ENCODE measurements around the gene CALHM2. TPM values are rescaled to one million over a fixed set of nuclear protein-coding genes. Genes with fewer than 3 reads are reported as not detected.

Gene CALHM2
- total RNA-seq, 2 donors from 2014 or later, result 23.8 to 57.7 TPM

DNA sequence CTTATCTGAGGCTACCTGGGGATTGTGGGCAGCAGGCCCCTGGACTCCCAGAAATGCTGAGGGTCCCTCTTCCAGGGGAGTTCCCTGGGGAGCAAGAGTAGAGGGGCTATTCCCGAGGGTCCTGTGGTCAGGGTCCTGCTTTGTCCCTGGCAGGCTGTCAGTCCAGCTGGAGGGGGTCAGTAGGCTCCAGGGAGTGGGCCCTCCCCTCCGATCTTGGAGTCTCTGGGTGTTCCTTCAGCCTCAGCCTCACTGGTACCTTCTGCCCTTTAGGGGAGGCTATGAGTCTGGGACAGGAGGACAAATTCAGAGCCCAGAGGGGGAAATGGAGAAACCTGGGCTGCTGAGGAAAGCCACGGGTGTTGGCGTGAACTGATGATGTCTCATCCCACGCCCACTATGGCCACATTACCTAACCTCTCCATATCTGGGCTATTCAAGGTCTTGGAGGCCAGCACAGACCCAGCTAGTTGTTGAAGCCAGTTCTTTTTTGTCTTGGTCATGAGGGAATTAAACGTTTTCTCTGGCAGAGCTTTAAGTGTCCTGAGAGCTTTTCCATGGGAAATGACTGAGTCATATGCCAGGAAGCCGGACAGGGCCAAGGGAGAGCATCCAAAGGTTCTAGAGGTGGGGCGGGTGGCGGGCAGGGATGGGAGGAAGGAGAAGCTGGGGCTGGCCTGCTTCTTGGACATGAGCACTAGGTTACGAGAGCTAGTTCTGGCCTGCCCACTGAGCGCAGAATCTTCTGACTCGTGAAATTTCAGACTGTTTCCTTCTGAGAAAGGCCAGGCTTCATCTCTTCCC, 6.2 kb downstream of the CALHM2 start:
- H3K4me1 ChIP-seq, result peaks cover 0 to 88% of the 10 kb centered on the region in 2 donors
- TF ChIP-seq, protein P1, sequence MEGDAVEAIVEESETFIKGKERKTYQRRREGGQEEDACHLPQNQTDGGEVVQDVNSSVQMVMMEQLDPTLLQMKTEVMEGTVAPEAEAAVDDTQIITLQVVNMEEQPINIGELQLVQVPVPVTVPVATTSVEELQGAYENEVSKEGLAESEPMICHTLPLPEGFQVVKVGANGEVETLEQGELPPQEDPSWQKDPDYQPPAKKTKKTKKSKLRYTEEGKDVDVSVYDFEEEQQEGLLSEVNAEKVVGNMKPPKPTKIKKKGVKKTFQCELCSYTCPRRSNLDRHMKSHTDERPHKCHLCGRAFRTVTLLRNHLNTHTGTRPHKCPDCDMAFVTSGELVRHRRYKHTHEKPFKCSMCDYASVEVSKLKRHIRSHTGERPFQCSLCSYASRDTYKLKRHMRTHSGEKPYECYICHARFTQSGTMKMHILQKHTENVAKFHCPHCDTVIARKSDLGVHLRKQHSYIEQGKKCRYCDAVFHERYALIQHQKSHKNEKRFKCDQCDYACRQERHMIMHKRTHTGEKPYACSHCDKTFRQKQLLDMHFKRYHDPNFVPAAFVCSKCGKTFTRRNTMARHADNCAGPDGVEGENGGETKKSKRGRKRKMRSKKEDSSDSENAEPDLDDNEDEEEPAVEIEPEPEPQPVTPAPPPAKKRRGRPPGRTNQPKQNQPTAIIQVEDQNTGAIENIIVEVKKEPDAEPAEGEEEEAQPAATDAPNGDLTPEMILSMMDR (IDR thresholded peaks at IDR 0.05), result no peak
- peak; percentile 91 for DNase-seq (ENCODE audit: low spot score)

DNA sequence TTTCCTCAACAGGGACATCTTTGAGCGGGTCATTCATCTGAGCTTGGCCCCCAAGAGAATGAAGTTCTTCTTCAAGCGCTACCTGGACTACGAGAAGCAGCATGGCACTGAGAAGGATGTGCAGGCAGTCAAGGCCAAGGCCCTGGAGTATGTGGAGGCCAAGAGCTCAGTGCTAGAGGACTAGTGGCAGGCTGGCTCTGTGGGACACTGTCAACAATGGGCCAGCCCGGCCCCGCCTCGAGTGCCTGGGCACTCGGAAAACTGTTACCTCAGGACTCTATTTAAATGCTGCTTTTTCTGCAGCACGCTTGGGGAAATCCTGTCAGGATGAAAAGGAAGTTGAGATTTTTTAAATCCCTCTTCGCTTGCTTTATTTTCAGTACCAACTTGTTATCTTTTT, 6.8 kb downstream of the CALHM2 start:
- no peaks in the 10 kb centered on the region for H3K9me3 ChIP-seq
- H3K27ac ChIP-seq, result peak overlapping the region; percentile 88 to 93
- peaks cover 79% of the 10 kb centered on the region for H3K36me3 ChIP-seq
- peaks cover 0 to 84% of the 10 kb centered on the region in 2 donors for H3K4me1 ChIP-seq
- H3K27me3 ChIP-seq, result no peaks in the 10 kb centered on the region
- TF ChIP-seq, protein P1 (IDR thresholded peaks at IDR 0.05), result no peak
- H3K4me3 ChIP-seq, result no peak overlapping the region
- DNase-seq (ENCODE audit: low spot score), result no peak

More for the DNA sequence above, 6.2 kb downstream of the CALHM2 start:
- Histone ChIP-seq H3K27ac (peak overlapping the region; percentile 88 to 93), H3K36me3 (peaks cover 73% of the 10 kb centered on the region), H3K27me3 (no peaks in the 10 kb centered on the region), H3K4me3 (no peak overlapping the region), H3K9me3 (no peaks in the 10 kb centered on the region)

DNA sequence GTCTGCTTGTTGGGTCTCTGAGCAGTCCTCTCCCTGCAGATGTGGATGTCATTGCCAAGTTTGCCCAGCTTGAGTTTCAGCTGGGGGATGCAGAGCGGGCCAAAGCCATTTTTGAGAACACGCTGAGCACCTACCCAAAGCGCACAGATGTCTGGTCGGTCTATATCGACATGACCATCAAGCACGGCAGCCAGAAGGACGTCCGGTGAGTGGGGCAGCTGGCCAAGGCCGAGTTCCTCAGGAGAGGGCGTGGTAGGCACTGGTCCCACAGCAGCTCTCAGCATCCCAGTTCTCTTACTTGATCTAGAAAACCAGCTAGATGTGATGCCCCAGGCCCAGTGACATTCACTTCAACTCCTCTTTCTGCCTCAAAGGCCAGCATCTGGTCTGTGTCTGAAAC, 7.7 kb downstream of the CALHM2 start:
- no peak for DNase-seq (ENCODE audit: low spot score)
- H3K27ac ChIP-seq, result peak overlapping the region in 1 of 2 donors; percentile 93

DNA sequence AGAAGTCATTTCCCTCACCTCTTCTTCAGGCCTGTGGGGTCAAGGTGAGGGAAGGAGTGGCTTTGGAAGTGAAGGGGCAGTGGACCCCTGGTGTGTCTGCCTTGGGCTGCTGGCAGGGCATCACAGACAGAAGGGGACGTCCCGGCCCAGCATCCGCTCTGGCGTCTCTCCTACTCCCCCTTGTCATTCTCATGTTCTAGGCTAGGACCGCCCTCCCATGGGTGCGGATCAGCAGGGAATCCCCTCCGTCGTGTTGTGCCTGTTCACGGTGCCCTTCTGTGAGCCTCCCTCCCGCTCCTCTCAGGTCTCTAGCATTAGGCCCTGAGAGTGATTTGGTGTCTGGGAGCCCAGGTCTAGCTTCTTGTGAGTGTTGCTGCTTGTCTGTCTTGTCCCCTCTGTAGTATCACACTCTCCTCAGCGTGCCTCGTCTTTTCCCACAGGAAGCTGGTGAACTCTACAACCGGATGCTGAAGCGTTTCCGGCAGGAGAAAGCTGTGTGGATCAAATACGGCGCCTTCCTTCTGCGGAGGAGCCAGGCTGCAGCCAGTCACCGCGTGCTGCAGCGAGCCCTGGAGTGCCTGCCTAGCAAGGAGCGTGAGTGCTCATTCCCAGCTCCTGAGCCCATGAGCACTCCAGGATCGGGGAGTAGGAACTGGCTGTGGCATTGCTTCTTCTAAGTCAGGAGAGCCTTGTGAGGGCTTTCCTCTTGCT, 8.5 kb downstream of the CALHM2 start:
- Histone ChIP-seq H3K27ac (no peak overlapping the region), H3K27me3 (no peaks in the 10 kb centered on the region), H3K4me1 (peaks cover 0 to 69% of the 10 kb centered on the region in 2 donors), H3K36me3 (peaks cover 76% of the 10 kb centered on the region), H3K9me3 (no peaks in the 10 kb centered on the region), H3K4me3 (no peak overlapping the region)
- no peak for DNase-seq (ENCODE audit: low spot score)
- TF ChIP-seq, protein P1 (IDR thresholded peaks at IDR 0.05), result no peak

More for the DNA sequence above, 7.7 kb downstream of the CALHM2 start:
- Histone ChIP-seq H3K36me3 (peaks cover 73% of the 10 kb centered on the region), H3K27me3 (no peaks in the 10 kb centered on the region), H3K9me3 (no peaks in the 10 kb centered on the region), H3K4me1 (peaks cover 0 to 75% of the 10 kb centered on the region in 2 donors), H3K4me3 (no peak overlapping the region)
- TF ChIP-seq, protein P1 (IDR thresholded peaks at IDR 0.05), result no peak

DNA sequence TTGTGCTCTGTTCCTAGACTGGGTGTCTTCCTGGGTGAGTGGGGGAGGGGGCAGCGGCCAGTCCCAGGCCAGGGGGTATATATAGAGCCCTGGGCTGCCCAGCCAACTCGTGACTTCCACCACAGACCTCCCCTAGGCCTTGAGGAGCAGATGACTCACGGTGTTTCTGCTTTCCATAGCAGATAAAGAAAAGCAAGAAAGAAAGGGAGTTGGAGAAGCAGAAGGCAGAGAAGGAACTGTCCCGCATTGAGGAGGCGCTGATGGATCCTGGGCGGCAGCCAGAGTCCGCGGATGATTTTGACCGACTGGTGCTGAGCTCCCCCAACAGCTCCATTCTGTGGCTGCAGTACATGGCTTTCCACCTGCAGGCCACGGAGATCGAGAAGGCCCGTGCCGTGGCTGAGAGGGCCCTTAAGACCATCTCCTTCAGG, 10.1 kb downstream of the CALHM2 start:
- TF ChIP-seq, protein P1 (IDR thresholded peaks at IDR 0.05), result no peak
- peak; percentile 66 for DNase-seq (ENCODE audit: low spot score)
- H3K4me3 ChIP-seq, result no peak overlapping the region
- H3K9me3 ChIP-seq, result no peaks in the 10 kb centered on the region
- peaks cover 0 to 54% of the 10 kb centered on the region in 2 donors for H3K4me1 ChIP-seq
- H3K36me3 ChIP-seq, result peaks cover 82% of the 10 kb centered on the region
- no peaks in the 10 kb centered on the region for H3K27me3 ChIP-seq
- peak overlapping the region; percentile 40 to 41 for H3K27ac ChIP-seq
